ENCODE results near the gene SUPT6H. TPM values are rescaled to one million over a fixed set of nuclear protein-coding genes. Genes with fewer than 3 reads are reported as not detected.

Gene SUPT6H
- total and polyA plus RNA-seq, 3 donors from 2014 or later, result 64.8 to 129 (median 121) TPM

DNA sequence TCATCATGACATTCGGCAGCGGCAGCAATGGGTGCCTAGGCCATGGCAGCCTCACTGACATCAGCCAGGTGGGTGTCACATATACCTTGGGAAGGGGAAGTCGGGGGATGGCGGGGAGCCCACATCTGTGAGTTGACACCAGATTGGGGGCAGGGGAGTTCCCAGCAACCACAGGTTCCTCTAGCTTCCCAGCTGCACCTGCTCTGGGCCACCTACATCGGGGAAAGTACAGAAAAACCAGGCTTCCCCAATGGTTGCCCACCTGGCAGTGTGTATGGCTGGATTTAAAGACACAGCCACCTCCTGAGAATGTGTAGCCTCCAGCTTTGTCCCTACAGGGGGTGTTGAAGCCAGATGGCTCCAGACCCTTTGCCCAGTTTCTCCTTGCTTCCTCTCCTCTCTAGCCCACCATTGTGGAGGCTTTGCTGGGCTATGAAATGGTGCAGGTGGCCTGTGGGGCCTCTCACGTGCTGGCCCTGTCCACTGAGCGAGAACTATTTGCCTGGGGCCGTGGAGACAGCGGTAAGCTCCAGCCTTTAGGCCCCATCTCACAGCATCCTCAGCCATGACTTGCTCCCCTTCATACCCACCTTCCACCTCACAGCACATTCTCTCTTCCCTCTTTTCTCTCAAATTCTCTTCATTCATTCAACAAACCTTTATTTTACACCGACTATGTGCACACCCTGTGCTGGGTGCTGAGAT, 76.8 kb downstream of the SUPT6H start:
- H3K4me3 ChIP-seq, result no peak overlapping the region
- TF ChIP-seq POLR2A (IDR thresholded peaks at IDR 0.05), result no peak
- TF ChIP-seq, protein P1, sequence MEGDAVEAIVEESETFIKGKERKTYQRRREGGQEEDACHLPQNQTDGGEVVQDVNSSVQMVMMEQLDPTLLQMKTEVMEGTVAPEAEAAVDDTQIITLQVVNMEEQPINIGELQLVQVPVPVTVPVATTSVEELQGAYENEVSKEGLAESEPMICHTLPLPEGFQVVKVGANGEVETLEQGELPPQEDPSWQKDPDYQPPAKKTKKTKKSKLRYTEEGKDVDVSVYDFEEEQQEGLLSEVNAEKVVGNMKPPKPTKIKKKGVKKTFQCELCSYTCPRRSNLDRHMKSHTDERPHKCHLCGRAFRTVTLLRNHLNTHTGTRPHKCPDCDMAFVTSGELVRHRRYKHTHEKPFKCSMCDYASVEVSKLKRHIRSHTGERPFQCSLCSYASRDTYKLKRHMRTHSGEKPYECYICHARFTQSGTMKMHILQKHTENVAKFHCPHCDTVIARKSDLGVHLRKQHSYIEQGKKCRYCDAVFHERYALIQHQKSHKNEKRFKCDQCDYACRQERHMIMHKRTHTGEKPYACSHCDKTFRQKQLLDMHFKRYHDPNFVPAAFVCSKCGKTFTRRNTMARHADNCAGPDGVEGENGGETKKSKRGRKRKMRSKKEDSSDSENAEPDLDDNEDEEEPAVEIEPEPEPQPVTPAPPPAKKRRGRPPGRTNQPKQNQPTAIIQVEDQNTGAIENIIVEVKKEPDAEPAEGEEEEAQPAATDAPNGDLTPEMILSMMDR (IDR thresholded peaks at IDR 0.05), result no peak
- no peaks in the 10 kb centered on the region for H3K36me3 ChIP-seq (ENCODE audit: low read depth, missing control alignments)
- intact Hi-C loops (cut with DNase I; ENCODE audit: low total_unique reads), result no loop called here
- 87 to 95% methylated on average over 9 to 10 of the region's 10 CpGs for WGBS, 2 donors
- no peak for DNase-seq
- no peaks in the 10 kb centered on the region for H3K27me3 ChIP-seq
- H3K4me1 ChIP-seq, result no peaks in the 10 kb centered on the region
- no peak overlapping the region for H3K27ac ChIP-seq
- no peaks in the 10 kb centered on the region for H3K9me3 ChIP-seq

DNA sequence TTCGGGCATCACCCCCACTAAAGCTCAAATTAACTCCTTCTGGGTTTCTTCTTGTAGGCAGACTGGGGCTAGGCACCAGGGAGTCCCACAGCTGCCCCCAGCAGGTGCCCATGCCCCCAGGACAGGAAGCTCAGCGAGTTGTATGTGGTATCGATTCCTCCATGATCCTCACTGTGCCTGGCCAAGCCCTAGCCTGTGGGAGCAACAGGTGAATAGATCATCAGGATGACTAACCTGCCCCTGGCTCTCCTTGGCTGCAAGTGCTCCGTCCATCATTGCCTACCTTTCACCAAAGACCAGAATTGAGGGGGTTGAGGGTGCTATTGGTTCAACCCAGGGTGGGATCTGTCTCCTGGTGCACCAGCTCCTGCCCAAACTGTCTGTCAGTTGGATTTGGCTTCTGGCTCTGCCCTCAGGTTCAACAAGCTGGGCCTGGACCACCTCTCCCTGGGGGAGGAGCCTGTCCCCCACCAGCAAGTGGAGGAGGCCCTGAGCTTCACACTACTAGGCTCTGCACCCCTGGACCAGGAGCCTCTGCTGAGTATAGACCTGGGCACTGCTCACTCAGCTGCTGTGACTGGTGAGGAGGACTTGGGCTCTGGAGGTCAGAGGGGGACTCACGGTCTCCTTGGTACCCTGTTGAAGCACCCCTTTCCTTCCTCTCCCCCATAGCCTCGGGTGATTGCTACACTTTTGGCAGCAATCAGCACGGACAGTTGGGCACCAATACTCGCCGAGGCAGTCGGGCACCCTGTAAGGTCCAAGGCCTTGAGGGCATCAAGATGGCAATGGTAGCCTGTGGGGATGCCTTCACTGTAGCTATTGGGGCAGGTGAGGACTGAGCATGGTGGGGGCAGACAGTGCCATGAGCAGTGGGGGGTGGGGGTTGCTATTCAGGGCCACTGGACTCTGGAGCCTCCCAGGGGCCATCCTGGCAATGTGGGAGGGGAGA, 78.7 kb downstream of the SUPT6H start:
- Histone ChIP-seq H3K36me3 (ENCODE audit: low read depth, missing control alignments) (no peaks in the 10 kb centered on the region), H3K9me3 (no peaks in the 10 kb centered on the region), H3K27me3 (no peaks in the 10 kb centered on the region), H3K4me3 (no peak overlapping the region), H3K27ac (no peak overlapping the region), H3K4me1 (peaks cover 11% of the 10 kb centered on the region)
- DNase-seq, result no peak
- WGBS, 2 donors, result 88 to 91% methylated on average over 7 to 10 of the region's 10 CpGs
- intact Hi-C loops (cut with DNase I; ENCODE audit: low total_unique reads), result no loop called here
- TF ChIP-seq, protein P1 (IDR thresholded peaks at IDR 0.05), result no peak
- no peak for TF ChIP-seq POLR2A (IDR thresholded peaks at IDR 0.05)

- Histone ChIP-seq H3K4me1 (peaks cover 20% of the 10 kb centered on the region), H3K36me3 (ENCODE audit: low read depth, missing control alignments) (no peaks in the 10 kb centered on the region), H3K4me3 (no peak overlapping the region), H3K9me3 (no peaks in the 10 kb centered on the region), H3K27ac (no peak overlapping the region), H3K27me3 (no peaks in the 10 kb centered on the region)
- intact Hi-C loops (cut with DNase I; ENCODE audit: low total_unique reads), result no loop called here
- TF ChIP-seq, protein P1 (IDR thresholded peaks at IDR 0.05), result no peak
- no peak for TF ChIP-seq POLR2A (IDR thresholded peaks at IDR 0.05)
- WGBS, 2 donors, result 76 to 79% methylated on average over 17 to 19 of the region's 19 CpGs
- DNase-seq, result no peak
Observed at GRCh38 chr17:28741358-28742349, 79.6 kb downstream of the SUPT6H start.

GRCh38 chr17:28743243-28744103, 81.5 kb downstream of the SUPT6H start, which contains the start of gene TRAF4:
Gene TRAF4, plus strand, starts transcription at chr17:28744011. Its CDS starts 102 bp downstream, at chr17:28744113.
- intact Hi-C loops (cut with DNase I; ENCODE audit: low total_unique reads), result no loop called here
- Histone ChIP-seq H3K27me3 (no peaks in the 10 kb centered on the region), H3K27ac (peak within 1 kb of the TSS; percentile 89 to 97), H3K4me3 (peak within 1 kb of the TSS; percentile 76 to 79), H3K9me3 (no peaks in the 10 kb centered on the region), H3K36me3 (ENCODE audit: low read depth, missing control alignments) (no peaks in the 10 kb centered on the region), H3K4me1 (peaks cover 28% of the 10 kb centered on the region)
- WGBS, 2 donors, result 0 to 1% methylated on average over 2 to 60 of the region's 70 CpGs
- DNase-seq, result peak; percentile 84
- TF ChIP-seq POLR2A (IDR thresholded peaks at IDR 0.05), result peak; percentile 68
- TF ChIP-seq, protein P1 (IDR thresholded peaks at IDR 0.05), result peak in 2 of 3 experiments; percentile 4 to 60

All from testis (tissue), 3 donors.